ENCODE measurements around the gene PTGES3L.
"Not testable (repeated sequence)": the region's sequence is repeated elsewhere in the genome, so short reads cannot be mapped to it uniquely, and the experiment has no call there.

Gene PTGES3L

GRCh38 chr17:42920922-42921321 lies 59.0 kb downstream of the PTGES3L start:
- DNase-seq (ENCODE audit: low read depth in 3 of 3, low spot score in 1 of 3) = no peak

DNA sequence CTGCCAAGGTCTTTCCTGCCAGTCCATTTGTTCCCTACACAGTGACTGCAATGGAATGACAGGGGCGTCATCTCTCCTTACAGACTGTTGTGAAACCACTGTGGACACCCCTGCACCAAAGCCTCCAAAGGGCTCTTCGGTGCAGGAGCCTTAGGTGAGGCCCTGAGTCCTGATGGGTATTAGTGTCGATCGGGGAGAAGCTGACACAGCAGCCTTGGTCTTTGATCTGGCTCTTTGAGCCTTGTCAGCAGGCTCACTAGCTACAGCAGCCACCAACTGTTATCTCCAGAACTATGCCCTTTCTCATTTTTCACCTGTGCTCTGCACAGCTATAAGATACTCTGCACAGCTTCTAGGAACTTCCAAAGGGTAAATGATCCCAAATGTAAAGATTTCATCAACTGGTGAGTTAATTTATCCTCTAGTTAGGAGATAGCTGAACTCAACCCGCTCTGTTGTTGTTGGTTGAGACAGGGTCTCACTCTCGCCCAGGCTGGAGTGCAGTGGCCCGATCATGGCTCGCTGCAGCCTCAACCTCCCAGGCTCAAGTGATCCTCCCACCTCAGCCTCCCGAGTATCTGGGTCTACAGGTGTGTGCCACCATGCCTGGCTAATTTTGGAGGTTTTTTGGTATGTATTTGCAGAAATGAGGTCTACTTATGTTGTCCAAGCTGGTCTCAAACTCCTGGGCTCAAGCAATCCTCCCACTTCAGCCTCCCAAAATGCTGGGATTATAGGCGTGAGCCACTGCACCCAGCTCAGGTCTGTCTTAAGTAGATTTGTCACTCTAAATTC lies 59.6 kb downstream of the PTGES3L start:
- DNase-seq (ENCODE audit: low read depth in 3 of 3, low spot score in 1 of 3) = no peak

DNA sequence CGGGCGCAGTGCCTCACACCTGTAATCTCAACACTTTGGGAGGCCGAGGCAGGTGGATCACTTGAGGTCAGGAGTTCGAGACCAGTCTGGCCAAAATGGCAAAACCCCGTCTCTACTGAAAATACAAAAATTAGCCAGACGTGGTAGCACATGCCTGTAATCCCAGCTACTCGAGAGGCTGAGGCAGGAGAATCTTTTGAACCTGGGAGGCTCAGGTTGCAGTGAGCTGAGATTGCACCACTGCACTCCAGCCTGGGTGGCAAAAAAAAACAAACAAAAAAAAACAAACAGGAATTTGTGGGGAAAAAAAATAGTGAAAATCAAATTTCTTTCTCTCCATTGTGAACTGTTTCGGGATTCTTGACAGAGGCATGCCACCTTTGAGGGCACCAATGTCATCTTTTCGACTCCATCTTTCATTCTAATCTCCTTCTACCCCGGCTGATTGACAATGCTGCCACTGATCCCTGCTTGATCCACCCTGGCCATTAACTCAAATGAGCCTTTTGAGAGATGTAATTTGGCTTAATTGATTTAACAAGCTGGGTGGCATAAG lies 60.3 kb downstream of the PTGES3L start:
- not testable (repeated sequence) for DNase-seq (ENCODE audit: low read depth in 3 of 3, low spot score in 1 of 3)

- no peak for DNase-seq (ENCODE audit: low read depth in 3 of 3, low spot score in 1 of 3)
Measured at GRCh38 chr17:42918902-42919521, 60.9 kb downstream of the PTGES3L start.
